ENCODE data around the gene TEX13B.

Gene TEX13B

DNA sequence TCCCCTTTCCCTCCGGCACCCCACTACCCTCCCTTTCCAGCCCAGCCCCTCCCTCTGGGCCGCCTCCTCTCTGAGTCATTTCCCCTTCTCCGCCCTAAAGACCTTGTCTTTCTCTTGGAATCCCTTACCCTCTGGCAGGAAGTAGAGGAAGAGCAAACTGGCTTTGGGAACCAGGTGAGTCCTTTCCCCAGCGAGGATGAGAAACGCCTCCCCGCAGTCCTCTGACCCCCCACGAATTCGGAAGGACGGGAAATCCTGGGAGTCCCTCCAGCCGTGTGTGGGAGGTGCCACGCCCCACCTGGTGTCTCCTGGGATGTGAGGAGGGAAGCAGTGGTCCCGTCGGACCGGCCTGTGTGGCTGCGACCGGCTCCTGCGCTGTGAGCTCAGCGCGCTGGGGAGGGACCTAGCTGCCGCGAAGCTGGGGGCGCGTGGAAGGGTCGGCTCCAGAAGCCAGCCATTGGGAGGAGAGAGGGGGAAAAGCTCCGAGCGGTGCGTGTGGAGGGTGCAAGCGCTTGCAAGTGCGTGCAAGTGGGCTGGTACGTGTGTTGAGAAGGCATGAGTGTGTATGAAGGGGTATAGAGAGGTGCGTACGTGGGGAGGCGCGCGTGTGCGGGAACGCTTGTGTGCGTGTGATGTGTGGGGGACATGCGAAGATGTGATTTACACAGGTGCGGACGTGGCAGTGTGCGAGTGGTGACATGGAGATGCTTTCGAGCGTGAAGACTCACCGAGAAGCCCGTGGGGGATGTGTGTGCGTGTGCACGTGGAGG lies 46.3 kb downstream of the TEX13B start:
- no peak for DNase-seq

DNA sequence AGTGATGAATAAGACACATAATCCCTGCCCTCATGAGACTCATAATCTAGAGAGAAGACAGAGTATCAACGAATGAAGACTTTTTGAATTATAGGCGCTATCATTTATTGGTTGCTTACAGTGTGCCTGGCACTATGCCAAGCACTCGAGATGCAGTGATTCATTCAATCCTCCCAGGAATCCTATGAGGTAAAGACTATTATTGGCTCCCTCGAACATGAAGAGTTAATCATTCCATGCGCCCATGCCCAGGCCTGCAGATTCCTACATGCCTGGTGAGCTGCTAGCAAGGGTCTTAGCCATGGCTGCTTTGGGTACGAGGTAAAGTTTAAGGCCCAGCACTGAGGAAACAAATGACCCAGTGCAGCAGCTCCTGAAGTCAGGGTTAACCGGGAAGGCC lies 47.0 kb downstream of the TEX13B start:
- peak; percentile 16 for DNase-seq

DNA sequence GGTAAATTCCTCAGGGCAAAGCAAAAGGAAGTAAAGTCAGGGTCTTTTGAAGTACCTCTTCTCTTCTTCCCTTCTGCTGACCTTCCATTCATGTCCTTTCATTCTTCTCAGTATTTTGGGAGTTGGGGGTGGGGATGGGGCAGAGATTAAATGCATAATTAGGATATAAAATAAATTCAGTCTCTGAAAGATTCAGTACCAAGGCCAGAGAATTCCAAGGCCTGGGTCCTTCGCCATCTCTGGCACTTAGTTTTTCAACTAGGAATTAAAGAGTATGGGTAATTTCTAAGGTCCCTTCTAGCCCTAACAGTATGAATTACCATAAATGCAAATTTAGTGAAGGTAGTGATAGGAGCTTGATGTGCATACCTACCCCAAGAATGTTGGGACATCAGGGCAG lies 47.9 kb downstream of the TEX13B start:
- DNase-seq: no peak
